Panc1 (cell line): ENCODE measurements around the gene ADAM12.

Source experiments
- POLR2AphosphoS5 ChIP-seq: IDR thresholded peaks from 2 replicates; pipeline ENCODE4 v1.6.1; 2012; ENCODE audit warnings: mild to moderate bottlenecking, low read depth, low read length, moderate library complexity
- SIN3A ChIP-seq: IDR thresholded peaks from 2 replicates; pipeline ENCODE4 v1.6.1; 2012; ENCODE audit warnings: low read depth, mild to moderate bottlenecking, low read length, moderate library complexity, borderline replicate concordance; ENCODE audit not compliant: insufficient read depth
- TCF7L2 ChIP-seq: IDR thresholded peaks from 2 replicates; pipeline ENCODE4 v1.6.1; 2011; ENCODE audit warnings: mild to moderate bottlenecking, low read depth, low read length, inconsistent platforms
- TF ChIP-seq, protein P1 (sequence below): fragments of 450-650 bp; IDR thresholded peaks from 2 replicates; pipeline ENCODE4 v1.5.1; 2017; ENCODE audit warnings: mild to moderate bottlenecking
- TF ChIP-seq, protein P2 (sequence below), 2 experiments: IDR thresholded peaks; 2 replicates each; pipeline ENCODE4 v1.6.1; 2011 to 2012; ENCODE audit warnings: low read depth in 2 of 2, control low read depth in 1 of 2, low read length in 1 of 2, mild to moderate bottlenecking in 1 of 2, moderate library complexity in 1 of 2; ENCODE audit not compliant: insufficient read depth in 1 of 2

DNA sequence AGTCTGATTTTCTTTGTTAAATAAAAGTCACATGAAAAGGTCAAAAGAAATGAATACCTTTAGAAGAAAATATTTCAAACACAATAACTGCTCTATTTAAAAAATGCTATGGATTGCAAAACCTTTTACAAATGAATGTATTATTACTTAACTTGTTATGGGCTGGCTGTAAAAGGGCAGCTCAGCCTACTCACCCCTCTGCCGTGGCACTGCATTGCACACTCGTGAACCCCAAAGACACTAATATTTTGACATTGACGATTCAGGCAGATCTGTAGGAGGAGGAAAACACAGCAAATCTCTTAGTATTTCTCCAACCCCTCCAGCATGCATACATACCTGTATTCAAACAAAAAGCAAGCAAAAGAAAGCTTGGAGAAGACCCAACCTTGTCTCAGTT lies 342.4 kb downstream of the ADAM12 start:
- TF ChIP-seq, protein P1, sequence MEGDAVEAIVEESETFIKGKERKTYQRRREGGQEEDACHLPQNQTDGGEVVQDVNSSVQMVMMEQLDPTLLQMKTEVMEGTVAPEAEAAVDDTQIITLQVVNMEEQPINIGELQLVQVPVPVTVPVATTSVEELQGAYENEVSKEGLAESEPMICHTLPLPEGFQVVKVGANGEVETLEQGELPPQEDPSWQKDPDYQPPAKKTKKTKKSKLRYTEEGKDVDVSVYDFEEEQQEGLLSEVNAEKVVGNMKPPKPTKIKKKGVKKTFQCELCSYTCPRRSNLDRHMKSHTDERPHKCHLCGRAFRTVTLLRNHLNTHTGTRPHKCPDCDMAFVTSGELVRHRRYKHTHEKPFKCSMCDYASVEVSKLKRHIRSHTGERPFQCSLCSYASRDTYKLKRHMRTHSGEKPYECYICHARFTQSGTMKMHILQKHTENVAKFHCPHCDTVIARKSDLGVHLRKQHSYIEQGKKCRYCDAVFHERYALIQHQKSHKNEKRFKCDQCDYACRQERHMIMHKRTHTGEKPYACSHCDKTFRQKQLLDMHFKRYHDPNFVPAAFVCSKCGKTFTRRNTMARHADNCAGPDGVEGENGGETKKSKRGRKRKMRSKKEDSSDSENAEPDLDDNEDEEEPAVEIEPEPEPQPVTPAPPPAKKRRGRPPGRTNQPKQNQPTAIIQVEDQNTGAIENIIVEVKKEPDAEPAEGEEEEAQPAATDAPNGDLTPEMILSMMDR: no peak
- TF ChIP-seq POLR2AphosphoS5: no peak
- TF ChIP-seq, protein P2, sequence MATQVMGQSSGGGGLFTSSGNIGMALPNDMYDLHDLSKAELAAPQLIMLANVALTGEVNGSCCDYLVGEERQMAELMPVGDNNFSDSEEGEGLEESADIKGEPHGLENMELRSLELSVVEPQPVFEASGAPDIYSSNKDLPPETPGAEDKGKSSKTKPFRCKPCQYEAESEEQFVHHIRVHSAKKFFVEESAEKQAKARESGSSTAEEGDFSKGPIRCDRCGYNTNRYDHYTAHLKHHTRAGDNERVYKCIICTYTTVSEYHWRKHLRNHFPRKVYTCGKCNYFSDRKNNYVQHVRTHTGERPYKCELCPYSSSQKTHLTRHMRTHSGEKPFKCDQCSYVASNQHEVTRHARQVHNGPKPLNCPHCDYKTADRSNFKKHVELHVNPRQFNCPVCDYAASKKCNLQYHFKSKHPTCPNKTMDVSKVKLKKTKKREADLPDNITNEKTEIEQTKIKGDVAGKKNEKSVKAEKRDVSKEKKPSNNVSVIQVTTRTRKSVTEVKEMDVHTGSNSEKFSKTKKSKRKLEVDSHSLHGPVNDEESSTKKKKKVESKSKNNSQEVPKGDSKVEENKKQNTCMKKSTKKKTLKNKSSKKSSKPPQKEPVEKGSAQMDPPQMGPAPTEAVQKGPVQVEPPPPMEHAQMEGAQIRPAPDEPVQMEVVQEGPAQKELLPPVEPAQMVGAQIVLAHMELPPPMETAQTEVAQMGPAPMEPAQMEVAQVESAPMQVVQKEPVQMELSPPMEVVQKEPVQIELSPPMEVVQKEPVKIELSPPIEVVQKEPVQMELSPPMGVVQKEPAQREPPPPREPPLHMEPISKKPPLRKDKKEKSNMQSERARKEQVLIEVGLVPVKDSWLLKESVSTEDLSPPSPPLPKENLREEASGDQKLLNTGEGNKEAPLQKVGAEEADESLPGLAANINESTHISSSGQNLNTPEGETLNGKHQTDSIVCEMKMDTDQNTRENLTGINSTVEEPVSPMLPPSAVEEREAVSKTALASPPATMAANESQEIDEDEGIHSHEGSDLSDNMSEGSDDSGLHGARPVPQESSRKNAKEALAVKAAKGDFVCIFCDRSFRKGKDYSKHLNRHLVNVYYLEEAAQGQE (IDR thresholded peaks at IDR 0.05; ENCODE audit: insufficient read depth in 1 of 2, low read depth in 2 of 2, low read length in 1 of 2): no peak
- no peak for TF ChIP-seq TCF7L2
- TF ChIP-seq SIN3A: no peak
